ENCODE results near the gene DCTPP1.

Gene DCTPP1

DNA sequence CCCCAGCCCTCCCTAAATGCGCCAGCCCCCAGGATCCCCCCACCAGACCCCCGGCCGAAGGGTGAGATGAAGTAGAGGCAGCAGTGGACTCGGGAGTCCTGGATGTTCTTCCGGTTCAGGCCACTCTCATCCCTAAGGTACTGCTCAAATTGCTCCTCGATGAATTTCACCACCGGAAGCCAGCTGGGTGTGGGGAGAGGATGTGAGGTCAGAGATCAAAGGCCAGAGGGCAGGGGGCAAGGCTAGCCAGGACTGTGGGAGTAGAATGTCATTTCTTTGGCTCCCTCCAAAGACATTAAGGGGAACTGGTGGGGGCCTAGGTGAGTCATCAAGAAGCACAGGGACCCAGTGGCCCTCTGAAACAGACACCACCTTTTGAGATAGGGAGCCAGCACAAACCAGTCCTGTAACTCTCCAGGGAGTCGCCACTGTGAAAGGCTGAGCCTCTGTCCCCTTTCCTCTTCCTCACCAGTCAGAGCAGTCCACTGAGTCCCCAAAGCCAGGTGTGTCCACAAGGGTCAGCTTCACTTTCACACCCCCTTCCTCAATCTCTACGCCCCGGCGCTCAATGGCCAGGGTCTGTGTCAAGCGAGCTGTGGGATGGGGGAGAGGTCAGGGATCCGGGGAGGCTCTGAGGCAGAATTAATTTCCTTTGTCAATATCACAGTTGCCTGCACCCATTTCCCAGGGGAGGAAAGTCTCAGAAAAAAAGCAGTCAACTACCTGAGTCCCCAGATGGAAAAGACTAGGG is 48.4 kb downstream of the DCTPP1 start:
- Histone ChIP-seq H3K4me1 (ENCODE audit: control insufficient read depth, insufficient read depth, low read length) (peaks cover 10% of the 10 kb centered on the region), H3K27me3 (ENCODE audit: control insufficient read depth, insufficient read depth, low read length) (no peaks in the 10 kb centered on the region), H3K4me3 (ENCODE audit: low read length) (no peak overlapping the region), H3K9me3 (ENCODE audit: control insufficient read depth, low read length) (no peaks in the 10 kb centered on the region), H3K36me3 (ENCODE audit: control insufficient read depth, insufficient read depth, low read length) (no peaks in the 10 kb centered on the region), H3K9ac (ENCODE audit: low read length) (no peak overlapping the region)

DNA sequence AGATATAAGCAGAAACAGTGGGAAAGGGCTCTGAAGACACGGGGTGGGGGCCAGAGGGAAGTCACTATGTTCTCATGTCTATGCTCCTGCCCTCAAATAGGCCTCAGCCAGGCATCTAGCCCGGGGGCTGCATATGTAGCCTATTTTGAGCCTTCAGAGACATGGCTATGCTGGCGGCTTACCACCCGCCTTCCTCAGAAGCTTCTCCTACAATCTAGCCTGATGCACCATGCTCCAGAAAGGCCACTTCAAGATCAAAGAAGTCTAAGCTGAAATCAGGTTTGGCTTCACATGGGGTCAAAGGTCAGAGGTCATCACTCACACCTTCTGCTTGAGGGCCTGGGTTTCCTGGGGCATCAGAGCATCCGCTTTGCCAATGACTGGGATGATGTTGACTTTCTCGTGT is 49.0 kb downstream of the DCTPP1 start:
- Histone ChIP-seq H3K4me1 (ENCODE audit: control insufficient read depth, insufficient read depth, low read length) (peaks cover 10% of the 10 kb centered on the region), H3K9ac (ENCODE audit: low read length) (no peak overlapping the region), H3K36me3 (ENCODE audit: control insufficient read depth, insufficient read depth, low read length) (no peaks in the 10 kb centered on the region), H3K9me3 (ENCODE audit: control insufficient read depth, low read length) (no peaks in the 10 kb centered on the region), H3K4me3 (ENCODE audit: low read length) (no peak overlapping the region), H3K27me3 (ENCODE audit: control insufficient read depth, insufficient read depth, low read length) (no peaks in the 10 kb centered on the region)

DNA sequence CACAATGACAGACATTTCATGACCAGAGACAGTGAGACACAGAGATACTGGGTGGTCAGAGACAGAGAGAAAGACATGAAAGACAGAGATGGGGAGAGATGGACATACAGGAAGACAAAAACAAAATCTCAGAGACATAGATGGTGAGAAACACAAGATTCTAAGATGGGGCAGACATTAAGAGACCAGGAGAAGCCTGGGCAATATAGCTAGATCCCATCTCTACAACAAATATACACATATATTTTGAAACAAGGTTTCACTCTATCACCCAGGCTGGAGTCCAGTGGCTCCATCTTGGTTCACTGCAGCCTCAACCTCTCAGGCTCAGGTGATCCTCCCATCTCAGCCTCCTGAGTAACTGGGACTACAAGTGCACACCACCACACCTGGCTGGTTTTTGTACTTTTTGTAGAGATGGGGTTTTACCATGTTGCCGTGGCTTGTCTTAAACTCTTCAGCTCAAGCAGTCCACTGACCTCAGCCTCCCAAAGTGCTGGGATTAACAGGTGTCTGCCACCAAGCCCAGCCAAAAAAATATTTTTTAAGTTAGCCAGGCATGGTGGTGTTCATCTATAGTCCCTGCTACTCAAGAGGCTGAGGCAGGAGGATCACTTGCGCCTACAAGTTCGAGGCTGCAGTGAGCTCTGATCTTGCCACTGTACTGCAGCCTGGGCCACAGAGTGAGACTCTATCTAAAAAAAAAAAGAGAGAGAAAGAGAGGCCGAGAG is 49.6 kb downstream of the DCTPP1 start:
- peaks cover 10% of the 10 kb centered on the region for H3K4me1 ChIP-seq (ENCODE audit: control insufficient read depth, insufficient read depth, low read length)
- H3K9me3 ChIP-seq (ENCODE audit: control insufficient read depth, low read length), result no peaks in the 10 kb centered on the region
- H3K4me3 ChIP-seq (ENCODE audit: low read length), result no peak overlapping the region
- H3K27me3 ChIP-seq (ENCODE audit: control insufficient read depth, insufficient read depth, low read length), result no peaks in the 10 kb centered on the region
- H3K9ac ChIP-seq (ENCODE audit: low read length), result no peak overlapping the region
- H3K36me3 ChIP-seq (ENCODE audit: control insufficient read depth, insufficient read depth, low read length), result no peaks in the 10 kb centered on the region

DNA sequence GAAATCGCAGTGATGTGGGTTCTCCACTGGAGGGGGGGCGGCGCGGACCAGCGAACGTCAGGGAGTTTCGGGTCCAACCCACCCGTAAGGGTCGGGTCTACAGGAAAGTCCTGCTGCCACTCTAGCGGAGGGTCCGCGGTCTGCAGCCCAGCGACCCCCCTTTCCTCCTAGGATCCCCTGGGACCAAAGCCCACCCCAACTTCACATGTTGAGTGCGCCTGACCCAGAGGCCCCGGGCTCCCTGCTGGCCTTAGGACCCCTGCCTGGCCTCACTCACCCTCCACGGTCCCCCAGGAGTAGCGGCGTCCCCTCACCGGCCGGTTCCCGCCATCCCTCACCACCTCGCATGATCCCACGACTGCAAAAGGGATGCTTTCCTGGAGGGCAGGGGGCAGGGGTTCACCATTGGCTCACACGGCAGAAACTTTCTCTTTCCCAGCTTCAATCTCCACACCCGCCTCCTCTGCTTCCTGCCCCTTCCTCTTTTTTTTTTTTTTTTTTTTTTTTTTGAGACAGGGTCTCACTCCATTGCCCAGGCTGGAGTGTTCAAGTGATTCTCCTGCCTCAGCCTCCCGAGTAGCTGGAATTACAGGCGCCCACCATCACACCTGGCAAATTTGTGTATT is 50.6 kb downstream of the DCTPP1 start:
- no peak overlapping the region for H3K4me3 ChIP-seq (ENCODE audit: low read length)
- peaks cover 10% of the 10 kb centered on the region for H3K4me1 ChIP-seq (ENCODE audit: control insufficient read depth, insufficient read depth, low read length)
- H3K27me3 ChIP-seq (ENCODE audit: control insufficient read depth, insufficient read depth, low read length), result no peaks in the 10 kb centered on the region
- H3K9me3 ChIP-seq (ENCODE audit: control insufficient read depth, low read length), result no peaks in the 10 kb centered on the region
- H3K36me3 ChIP-seq (ENCODE audit: control insufficient read depth, insufficient read depth, low read length), result no peaks in the 10 kb centered on the region
- peak overlapping the region; percentile 96 for H3K9ac ChIP-seq (ENCODE audit: low read length)

DNA sequence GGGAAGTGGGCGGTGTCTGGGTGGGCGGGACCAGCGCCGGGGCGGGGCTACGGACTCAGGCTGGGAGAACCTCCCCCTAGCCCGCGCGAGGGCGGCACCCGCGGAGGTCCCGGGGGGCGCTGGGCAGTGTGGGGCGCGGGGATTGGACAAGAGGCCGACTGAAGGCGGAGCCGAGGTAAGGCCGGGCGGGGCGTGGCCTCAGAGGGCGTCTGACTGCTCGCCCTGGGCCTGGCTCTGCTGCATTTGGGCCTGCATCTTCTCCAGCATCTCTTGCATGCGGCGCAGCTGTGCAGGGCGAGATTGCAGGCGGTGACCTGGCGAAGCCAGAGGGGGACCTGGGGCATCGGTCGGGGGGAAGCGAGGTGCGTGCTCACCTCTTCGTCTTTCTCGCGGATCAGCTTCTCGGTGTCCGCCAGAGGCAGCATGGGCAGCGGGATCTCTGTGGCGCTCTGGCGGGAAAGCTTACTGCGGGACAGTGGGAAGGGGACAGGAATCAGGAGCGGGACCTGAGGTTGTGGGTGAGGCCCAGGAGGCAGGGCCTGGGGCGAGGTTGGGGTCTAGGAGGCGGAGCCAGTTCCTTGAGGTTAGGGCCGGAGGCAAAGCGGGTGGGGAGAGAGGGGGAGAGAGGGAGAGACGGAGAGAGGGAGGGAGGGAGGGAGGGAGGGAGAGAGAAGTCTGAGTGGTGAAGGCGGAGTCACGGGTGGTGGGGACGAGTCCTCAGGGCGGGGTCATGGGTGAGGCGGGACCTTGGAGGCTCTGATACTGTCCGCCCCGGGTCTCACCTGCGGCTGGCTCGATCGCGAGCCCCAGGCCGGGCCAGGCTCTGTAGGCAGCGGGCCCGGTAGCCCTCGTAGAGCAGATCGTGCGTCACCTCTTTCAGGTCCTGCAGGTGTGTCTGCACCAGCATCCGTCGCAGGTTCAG is 51.3 kb downstream of the DCTPP1 start:
- Histone ChIP-seq H3K4me3 (ENCODE audit: low read length) (peak overlapping the region; percentile 67), H3K9me3 (ENCODE audit: control insufficient read depth, low read length) (no peaks in the 10 kb centered on the region), H3K4me1 (ENCODE audit: control insufficient read depth, insufficient read depth, low read length) (peaks cover 10% of the 10 kb centered on the region), H3K36me3 (ENCODE audit: control insufficient read depth, insufficient read depth, low read length) (no peaks in the 10 kb centered on the region), H3K27me3 (ENCODE audit: control insufficient read depth, insufficient read depth, low read length) (no peaks in the 10 kb centered on the region), H3K9ac (ENCODE audit: low read length) (peak overlapping the region; percentile 96)

DNA sequence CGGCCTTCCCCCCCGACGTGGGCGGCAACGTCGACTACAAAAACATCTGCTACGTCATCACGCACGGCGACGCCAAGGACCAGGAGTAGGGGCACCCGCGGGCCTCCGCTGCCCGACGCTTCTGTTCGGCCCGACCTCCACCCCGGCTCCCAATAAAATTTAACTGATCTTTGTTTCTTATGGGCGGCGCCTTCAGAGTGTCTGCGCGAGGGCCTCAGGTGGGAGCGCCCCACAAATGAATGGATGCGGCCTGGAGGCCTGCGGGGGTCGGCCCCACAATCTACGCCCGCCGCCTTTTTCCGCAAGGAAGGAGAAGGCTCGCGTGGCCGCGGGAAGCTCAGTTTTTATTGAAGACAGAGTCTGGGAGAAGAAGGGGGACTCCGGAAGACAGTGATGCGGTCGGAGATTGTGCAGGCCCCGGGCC is 52.0 kb downstream of the DCTPP1 start:
- Histone ChIP-seq H3K27me3 (ENCODE audit: control insufficient read depth, insufficient read depth, low read length) (no peaks in the 10 kb centered on the region), H3K4me3 (ENCODE audit: low read length) (peak overlapping the region; percentile 67), H3K9me3 (ENCODE audit: control insufficient read depth, low read length) (no peaks in the 10 kb centered on the region), H3K4me1 (ENCODE audit: control insufficient read depth, insufficient read depth, low read length) (peaks cover 10% of the 10 kb centered on the region), H3K9ac (ENCODE audit: low read length) (peak overlapping the region; percentile 96), H3K36me3 (ENCODE audit: control insufficient read depth, insufficient read depth, low read length) (no peaks in the 10 kb centered on the region)

DNA sequence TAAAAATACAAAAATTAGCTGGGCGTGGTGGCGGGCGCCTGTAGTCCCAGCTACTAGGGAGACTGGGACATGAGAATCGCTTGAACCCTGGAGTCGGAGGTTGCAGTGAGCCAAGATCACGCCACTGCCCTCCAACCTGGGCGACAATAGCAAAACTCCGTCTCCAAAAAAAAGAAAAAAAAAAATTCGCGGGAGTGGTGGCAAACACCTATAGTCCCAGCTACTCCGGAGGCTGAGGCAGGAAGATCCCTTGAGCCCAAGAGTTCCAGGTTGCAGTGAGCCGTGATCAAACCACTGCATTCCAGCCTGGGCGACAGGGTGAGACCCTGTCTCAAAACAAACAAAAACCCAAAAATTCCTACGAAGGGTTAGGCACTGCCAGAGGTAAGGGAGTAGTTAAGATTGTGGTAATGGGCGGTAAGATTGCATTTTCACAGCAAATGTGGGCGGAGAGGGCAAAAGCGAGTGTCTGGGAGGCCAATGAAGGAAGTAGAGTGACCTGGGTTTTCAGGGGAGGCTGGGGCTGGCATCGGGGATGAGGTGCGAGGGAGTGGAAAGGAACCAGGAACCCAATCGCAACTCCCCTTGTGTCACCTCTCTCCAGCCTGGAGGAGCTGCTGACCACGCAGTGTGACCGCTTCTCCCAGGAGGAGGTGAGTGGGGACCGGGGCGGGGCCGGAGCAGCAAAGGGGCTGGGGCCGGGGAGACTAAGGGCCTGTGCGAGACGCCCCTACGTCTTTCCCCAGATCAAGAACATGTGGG is 52.6 kb downstream of the DCTPP1 start:
- H3K27me3 ChIP-seq (ENCODE audit: control insufficient read depth, insufficient read depth, low read length), result no peaks in the 10 kb centered on the region
- H3K9me3 ChIP-seq (ENCODE audit: control insufficient read depth, low read length), result no peaks in the 10 kb centered on the region
- peak overlapping the region; percentile 67 for H3K4me3 ChIP-seq (ENCODE audit: low read length)
- H3K36me3 ChIP-seq (ENCODE audit: control insufficient read depth, insufficient read depth, low read length), result no peaks in the 10 kb centered on the region
- peaks cover 10% of the 10 kb centered on the region for H3K4me1 ChIP-seq (ENCODE audit: control insufficient read depth, insufficient read depth, low read length)
- peak overlapping the region; percentile 96 for H3K9ac ChIP-seq (ENCODE audit: low read length)

DNA sequence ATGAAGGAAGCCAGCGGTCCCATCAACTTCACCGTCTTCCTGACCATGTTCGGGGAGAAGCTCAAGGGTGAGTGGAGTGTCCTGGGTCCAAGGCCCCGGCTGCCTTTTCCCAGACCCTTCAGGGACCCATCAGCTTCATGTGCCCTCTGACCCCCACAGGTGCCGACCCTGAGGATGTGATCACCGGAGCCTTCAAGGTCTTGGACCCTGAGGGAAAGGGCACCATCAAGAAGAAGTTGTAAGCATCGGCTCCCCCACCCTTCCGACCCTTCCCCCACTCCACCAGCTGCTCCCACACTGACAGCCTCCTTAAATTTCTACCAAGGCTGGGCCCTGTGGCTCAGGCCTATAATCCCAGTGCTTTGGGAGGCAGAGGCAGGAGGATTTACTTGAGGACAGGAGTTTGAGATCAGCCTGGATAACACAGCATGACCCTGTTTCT is 53.3 kb downstream of the DCTPP1 start:
- H3K4me1 ChIP-seq (ENCODE audit: control insufficient read depth, insufficient read depth, low read length), result peaks cover 13% of the 10 kb centered on the region
- H3K9me3 ChIP-seq (ENCODE audit: control insufficient read depth, low read length), result no peaks in the 10 kb centered on the region
- H3K4me3 ChIP-seq (ENCODE audit: low read length), result no peak overlapping the region
- H3K36me3 ChIP-seq (ENCODE audit: control insufficient read depth, insufficient read depth, low read length), result no peaks in the 10 kb centered on the region
- H3K9ac ChIP-seq (ENCODE audit: low read length), result no peak overlapping the region
- no peaks in the 10 kb centered on the region for H3K27me3 ChIP-seq (ENCODE audit: control insufficient read depth, insufficient read depth, low read length)

DNA sequence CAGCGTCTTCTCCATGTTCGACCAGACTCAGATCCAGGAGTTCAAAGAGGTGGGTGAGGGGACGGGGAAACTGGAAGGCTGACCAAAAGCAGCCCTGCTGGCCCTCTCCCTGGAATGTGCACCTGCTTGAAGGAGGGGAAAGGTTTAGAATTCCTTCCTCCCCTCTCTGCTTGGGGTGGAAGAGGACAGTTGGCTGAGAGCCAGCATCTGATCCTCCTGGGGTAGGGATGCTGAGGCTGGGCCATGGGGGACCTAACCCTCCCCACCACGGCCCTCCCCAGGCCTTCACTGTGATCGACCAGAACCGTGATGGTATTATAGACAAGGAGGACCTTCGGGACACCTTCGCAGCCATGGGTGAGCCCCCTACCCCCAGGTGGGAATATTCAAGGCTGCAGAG is 54.0 kb downstream of the DCTPP1 start:
- H3K9me3 ChIP-seq (ENCODE audit: control insufficient read depth, low read length), result no peaks in the 10 kb centered on the region
- H3K36me3 ChIP-seq (ENCODE audit: control insufficient read depth, insufficient read depth, low read length), result no peaks in the 10 kb centered on the region
- H3K27me3 ChIP-seq (ENCODE audit: control insufficient read depth, insufficient read depth, low read length), result no peaks in the 10 kb centered on the region
- no peak overlapping the region for H3K9ac ChIP-seq (ENCODE audit: low read length)
- H3K4me3 ChIP-seq (ENCODE audit: low read length), result no peak overlapping the region
- H3K4me1 ChIP-seq (ENCODE audit: control insufficient read depth, insufficient read depth, low read length), result peaks cover 20% of the 10 kb centered on the region

DNA sequence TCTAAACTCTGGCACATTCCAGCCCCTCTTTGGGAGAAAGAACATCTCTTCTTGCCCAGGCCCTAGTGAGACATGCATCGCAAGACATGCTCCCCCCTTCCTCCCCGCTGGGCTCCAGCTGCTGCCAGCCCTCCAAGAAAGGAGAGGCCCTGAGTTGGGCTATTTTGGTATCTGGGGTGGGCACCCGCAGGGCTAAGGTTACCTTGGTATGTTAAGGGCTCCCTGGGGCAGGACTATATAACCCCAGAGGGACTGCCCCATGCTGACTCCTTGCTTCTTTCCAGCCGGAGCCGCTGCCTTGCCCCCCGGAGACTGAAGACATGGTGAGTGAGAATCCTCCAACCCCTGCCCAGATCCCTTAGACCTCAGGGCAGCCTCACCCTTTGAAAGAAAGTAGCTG is 55.3 kb downstream of the DCTPP1 start, which contains the start of gene MYL11:
TSS of gene MYL11 (plus strand) at position 265 of the 400 bp plus-strand sequence. CDS start at position 321, 56 bp downstream.
- H3K4me1 ChIP-seq (ENCODE audit: control insufficient read depth, insufficient read depth, low read length), result peaks cover 20% of the 10 kb centered on the region
- H3K36me3 ChIP-seq (ENCODE audit: control insufficient read depth, insufficient read depth, low read length), result no peaks in the 10 kb centered on the region

More for the DNA sequence above, 55.3 kb downstream of the DCTPP1 start, which contains the start of gene MYL11:
- Histone ChIP-seq H3K9me3 (ENCODE audit: control insufficient read depth, low read length) (no peaks in the 10 kb centered on the region), H3K27me3 (ENCODE audit: control insufficient read depth, insufficient read depth, low read length) (no peaks in the 10 kb centered on the region), H3K4me3 (ENCODE audit: low read length) (no peak within 1 kb of the TSS), H3K9ac (ENCODE audit: low read length) (no peak within 1 kb of the TSS)

Data from mucosa of stomach (tissue), 1 donor.